NCI-H2107 (cell line): ENCODE measurements around the gene STK32C.
"Not testable (repeated sequence)": the region's sequence is repeated elsewhere in the genome, so short reads cannot be mapped to it uniquely, and the experiment has no call there.

Source experiments
- DNase-seq: peaks from one replicate; lab custom pipeline; 2025; lab: John Stamatoyannopoulos, UW

The STK32C gene

DNA sequence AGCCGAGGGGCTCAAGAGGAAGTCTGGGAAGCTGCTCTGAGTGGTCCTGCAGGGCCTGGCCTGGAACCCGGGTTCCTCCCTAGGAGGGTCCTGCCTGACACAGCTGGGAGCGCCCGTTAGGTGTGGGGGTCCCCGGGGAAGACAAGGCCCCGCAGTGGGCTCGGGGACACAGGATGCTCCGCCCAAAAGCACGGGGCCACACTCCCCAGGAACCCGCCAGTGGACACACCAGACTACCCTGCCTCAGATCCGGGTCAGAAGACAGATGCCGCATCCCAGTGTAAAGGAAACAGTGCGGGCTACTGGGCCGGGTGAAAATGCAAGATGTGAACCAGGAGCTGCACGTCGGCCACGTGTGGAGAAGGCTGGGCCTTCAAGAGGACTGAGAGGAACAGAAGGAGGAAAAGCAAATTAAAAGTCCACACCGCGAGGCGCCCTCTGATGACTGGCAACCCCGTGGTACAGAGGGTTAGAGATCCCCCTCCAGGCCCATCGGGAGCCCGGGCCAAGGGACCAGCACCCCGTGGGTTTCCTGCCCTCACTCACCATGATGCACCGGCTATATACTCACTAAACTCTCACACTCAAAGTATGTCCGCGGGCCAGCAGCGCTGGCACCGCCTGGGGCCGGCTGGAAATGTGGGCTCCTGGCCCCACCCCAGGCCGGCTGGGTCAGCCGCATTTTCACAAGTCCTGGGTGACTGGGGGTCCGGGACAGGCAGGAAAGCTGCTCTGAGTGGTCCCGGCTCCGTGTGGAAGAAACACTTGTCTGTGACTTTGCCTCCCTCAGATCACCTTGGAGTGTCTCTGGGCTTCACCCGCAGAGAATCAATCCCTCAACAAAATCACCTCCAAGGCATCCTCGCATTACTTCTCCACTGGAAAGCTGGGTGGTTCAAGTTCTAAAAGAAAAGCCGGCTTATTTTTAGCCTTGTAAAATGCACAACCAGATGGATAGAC lies 6.1 kb downstream of the STK32C start:
- DNase-seq, result no peak

DNA sequence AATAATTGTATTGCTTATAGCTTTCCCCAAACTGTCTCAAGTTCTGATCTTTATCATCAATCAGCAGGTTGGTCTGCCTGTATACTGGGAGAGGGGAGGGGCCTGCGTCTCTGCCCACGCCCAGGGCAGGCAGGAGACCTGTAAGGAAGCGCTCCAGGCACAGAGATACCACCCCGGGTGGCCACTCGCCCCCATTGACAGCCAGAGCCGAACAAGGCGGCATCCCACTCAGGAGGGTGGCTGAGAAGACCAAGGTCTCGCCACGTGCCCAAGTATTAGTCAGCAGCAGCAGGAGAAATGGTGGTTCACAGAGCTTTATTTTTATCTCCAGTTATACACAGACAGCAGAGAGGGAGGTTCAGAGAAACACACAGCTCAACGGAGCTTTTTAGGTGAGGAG lies 7.2 kb downstream of the STK32C start:
- DNase-seq, result no peak

DNA sequence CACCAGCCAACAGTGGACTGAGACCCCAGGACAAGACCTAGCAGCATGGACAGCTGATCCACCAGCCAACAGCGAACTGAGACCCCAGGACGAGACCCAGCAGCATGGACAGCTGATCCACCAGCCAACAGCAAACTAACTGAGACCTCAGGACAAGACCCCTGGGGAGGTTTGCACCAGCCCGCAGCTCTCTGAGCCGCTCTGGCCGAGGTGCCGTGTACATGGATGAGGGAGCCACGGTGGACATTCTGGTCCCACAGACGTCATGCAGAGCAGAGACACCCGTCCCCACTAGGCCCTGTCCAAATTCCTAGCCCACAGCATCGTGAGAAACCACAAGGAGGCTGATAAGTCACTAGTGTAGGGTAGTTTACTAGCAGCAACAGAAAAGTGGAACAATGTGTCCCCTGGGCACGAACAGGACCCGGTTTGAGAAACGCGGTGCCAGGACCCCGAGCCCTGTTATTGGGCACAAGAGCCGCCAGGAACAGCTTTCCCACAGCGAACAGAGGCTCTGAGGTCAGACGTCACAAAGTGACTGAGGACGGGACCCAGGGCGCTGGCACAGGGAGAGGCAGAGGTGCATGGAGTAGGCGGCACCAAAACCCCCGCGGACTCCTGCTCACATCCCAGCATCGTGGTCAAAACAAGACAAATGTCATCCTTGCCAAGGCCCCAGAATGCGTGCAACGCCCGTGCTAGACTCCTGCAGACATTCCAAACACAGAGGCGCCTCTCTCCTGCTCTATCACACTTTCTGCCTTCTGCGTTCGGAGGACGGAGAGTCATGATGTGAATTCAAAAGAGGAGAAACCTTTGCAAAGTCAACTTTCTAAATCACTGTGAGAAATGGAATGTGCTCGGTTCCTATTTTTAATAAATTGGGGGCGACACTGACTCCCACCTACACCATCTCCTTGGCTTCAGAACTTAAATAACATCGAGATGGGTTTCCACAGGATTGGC lies 8.1 kb downstream of the STK32C start:
- no peak for DNase-seq

DNA sequence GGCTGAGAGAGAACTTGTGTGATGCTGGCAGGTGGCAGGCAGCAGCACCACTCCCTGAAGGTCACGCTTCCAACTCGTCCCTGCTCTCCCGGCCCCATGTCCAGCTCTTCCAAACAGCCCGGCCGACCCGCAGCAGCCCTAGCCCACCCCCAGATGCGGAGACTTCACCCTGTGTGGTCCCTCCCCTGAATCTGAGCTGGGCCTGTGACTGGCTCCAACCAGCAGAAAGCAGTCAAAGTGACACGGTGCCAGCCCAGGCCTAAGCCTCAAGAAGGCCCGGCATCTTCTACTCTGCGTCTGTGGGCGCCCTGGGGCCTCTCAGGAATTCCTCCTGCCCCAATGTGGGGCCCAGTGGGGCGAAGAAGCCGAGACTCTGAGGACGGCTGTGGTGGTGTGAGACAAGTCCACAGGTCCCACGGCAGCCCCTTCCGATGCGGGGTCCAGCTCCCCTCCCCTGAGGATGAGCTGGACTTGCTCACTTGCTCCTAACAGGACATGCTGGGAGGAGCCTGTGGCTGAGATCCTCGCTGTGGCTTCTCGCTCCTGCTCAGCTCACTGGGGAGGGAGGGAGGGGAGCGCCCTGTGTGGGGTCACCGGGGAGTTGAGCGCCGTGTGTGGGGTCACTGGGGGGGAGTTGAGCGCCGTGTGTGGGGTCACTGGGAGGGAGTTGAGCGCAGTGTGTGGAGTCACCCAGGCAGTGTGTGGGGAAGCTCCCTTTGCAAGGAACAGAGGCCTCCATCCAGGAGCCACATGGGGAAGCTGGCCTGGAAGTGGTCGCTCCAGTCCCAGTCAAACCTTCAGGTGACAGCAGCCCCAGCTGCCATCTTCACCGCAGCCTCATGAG lies 9.5 kb downstream of the STK32C start:
- DNase-seq, result no peak

DNA sequence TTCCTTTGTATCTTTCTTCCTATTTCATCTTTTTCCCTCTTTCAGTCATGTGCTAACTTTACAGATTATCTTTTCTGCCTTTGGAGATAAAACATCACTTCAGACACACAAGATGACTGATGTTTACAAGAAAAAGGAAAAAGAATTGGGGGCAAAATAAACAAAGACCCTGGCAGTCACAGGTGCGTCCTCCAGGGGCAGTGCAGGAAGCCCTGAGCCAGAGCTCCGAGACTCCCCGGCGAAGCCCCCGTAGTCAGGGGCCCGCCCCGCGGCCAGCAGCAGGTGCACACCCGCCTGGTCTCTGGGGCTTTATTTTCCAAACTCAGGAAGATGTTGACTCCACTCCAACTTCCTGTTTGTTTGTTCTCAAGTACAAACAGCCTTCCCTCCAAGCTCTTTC lies 10.2 kb downstream of the STK32C start:
- peak; percentile 59 for DNase-seq

DNA sequence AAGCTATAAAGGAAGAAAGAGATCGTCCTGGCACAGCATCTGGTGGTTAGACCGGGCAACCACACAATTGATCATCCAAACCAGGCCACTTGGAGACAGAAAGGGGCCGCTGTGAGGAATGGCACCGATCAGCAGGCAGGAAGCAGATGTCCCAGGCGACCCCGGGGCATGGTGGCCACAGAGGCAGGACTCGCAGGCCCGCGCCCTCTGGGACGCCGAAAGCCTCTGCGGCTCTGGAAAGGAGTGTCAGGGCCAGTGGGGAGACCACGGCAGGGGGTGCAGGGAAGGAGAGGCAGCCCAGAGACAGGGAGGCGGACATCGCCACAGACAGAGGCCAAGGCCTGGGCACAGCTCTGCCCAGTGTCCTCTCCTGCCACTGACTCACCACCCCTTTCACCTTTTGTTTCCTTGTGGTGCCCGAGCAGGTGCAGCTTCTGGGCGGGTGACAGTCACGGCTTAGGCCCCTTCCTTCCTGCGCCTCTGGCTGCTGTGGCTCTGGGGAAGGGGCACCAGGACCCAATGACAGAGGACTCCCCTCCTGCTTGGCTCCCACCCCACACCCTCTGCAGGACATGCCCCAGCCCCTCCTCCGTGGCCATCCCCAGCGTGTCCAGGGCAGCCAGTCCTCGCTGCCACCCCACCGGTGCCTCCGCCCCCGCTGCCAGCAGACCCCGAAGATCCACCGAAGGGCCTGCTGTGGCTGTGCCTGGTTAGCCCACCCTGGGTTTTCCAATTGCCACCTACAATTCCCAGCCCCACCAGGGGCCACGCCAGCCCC lies 10.9 kb downstream of the STK32C start:
- no peak for DNase-seq

DNA sequence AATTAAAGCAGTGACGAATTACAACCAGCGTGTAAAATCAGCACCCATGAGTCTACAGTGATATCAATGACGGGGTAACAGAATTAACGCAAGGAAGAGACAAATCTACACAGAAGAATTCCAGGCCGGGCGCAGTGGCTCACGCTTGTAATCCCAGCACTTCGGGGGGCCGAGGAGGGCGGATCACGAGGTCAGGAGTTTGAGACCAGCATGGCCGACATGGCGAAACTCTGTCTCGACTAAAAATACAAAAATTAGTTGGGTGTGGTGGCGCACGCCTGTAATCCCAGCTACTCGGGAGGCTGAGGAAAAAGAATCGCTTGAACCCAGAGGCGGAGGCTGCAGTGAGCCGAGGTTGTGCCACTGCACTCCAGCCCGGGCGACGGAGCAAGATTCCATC lies 12.3 kb downstream of the STK32C start:
- not testable (repeated sequence) for DNase-seq

DNA sequence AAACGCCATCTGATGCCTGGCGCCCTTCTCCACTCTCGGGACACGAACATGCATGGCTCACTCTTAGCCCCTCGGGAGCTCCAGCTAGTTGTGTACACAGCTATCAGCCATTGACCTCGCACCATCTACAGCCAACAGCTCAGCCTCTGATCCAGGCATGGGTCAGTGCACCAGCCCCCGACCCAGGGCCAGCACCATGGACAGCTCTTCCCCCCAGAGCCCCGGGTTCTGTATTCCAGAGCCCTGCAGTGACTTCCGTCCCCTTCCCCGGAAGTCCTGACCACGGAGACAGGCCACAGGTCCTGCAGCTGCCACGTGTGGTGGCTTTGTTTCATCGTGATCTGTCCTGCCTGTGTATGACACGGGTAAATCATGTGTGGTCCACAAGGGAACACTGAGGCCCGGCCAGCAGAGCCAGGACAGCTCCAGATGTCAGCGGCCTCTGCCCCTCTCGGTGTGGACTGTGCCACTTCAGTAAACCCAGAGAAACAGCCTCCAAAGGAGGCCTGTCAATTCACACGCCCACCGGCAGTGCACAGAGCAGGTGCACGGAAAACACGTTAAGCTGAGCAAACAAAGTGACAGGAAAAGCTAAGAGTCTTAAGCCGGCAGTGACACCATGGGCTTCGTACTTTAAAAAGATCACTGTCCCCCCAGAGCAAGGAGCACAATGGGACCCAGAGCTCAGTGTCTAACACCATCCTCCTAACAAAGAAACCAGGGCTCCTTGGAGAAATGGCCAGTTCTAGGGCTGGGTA lies 13.0 kb downstream of the STK32C start:
- no peak for DNase-seq

DNA sequence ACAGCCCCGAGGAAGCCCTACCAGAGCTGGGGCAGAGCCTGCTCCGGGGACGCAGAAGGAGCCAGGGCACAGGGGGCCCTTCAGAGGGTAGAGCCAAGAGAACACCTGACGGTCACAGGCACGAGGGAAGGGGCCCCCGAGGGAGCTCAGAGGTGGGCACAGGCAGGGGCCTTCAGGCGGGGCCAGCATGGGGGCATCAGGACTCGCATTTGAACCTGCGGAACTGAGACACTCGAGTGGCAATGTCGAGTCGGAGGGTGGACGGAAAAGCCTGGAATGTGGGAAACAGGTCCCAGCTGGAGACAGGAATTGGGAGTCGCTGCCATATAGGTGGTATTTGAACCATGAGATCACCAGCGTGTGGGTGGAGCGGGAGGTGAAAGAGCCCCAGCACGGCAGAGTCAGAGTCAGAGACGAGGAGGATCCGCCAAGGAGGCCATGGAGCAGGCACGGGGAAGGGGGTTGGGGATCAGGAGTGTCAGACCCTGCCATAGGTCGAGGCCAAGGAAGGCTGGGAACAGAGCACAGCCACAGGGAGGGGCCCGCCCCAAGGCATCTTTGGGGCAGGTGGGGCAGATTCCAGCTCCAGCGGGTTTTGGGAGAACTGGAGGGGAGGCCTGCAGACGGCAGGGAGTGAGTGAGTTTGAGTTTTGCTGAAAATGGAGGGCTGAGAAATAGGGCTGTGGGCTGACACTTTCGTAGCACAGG lies 13.8 kb downstream of the STK32C start:
- no peak for DNase-seq

DNA sequence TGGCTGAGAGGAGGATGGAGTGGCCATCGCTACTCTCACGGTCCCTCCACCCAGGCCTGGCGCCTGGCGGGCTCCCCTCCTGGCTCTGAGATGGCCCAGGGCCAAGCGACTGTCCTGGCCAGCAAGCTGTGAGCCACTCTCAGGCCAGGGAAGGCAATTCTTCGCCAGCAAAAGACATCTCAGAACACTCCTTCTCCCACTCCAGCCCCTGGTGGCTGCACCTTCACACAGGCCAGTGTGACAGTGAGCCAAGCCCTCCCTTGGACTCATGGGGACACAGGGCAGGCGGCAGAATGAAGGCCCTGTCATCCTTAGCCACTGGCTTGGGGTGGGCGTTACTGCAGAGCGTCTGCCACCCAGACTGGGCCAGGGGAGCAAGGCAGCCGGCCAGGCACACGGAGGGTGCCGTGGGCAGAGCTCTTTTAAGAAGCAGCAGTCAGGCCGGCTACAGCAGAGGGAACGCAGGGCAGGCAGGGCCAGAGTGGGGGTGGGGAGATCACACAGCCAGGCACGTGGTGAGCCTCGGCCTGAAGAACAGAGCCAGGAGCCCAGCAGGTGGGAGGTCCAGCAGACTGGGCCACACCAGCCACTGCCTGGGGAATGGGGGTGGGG lies 14.4 kb downstream of the STK32C start:
- no peak for DNase-seq

DNA sequence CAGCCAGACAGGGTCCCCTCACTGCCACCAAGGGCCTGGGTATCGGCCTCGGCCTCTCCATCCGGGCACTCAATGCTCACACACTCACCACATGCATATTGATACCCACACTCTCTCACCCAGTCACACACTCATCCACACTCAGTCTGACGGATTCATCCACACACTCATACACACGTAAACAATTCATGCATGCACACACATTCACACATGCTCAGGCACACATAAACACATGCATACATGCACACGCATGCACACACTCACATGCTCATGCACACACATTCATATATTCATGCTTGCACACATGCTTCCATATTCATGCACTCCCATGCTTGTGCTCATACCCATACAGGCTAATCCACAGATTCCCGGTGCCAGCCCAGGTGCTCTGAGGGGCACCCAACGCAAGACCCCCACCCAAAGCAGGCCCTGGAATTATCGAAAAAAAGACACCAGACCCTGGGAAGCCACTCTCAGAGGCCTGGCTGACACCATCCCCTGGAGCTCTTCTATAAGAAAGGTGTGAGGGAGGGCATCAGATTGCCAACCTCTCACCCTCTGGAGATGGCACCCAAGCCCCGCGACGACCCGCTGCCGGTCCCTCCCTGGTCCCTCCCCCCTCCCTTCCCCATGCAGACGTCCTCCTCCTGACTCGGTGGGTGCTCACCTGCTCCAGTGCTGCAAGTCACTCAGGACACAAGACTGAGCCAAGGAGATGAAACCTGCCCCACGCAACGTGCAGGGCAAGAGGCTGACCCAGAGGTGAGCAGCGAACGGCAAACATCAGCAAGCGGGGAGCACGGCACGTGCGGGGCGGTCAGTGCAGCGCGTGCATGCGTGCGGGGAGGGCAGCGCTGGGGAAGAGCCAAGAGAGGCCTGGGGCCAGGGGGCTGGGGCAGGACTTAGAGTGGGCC lies 15.2 kb downstream of the STK32C start:
- DNase-seq, result no peak

DNA sequence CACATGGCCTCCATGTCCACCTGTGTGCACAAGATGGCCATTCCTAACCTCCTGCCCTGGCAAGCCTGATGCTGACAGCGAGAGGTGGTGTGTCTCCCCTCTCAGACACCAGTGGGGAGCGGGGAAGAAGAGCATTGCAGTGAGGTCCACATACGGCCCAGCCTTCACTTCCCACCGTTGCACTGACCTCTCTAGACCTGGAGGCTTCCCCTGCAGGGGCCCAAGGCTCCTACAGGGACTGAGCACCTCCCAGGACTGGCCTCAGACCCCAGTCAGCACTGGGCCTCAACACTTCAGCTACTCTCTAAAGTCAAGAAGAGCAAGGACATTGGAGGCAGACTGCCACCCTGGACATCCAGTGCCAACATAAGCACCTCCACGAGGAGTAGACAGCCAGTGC lies 15.9 kb downstream of the STK32C start:
- no peak for DNase-seq

DNA sequence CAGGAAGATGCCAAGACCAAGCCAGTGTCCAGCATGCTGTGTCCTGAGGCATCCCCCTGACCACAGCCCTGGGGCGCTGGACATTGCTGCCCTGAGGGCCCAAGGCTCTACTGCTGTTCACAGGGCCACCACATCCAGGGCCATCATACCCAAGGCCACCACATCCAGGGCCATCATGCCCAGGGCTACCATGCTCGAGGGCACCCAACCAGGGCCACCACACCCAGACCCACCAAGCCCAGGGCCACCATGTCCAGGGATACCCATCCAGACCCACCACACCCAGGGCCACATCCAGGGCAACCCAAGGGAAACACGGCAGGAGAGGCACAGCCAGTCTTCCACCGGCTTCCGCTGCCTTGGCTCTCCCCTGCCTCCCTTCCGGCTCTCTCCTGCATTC lies 17.1 kb downstream of the STK32C start:
- DNase-seq, result no peak

DNA sequence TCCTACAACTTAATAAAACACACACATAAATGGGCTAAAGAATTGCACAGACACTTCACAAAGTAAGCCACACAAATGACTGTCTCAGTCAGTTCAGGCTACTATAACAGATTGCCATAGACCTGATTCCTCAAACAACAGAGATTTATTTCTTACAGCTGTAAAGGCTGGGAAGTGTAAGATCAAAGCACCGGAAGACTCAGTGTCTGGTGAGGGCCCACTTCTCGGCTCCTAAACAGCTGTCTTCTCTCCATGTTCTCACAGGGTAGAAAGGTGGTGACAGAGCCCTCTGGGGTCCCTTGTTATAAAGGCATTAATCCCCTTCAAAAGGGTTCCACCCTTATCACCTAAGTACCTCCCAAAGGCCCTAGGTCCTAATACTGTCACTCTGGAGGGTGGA lies 18.3 kb downstream of the STK32C start:
- no peak for DNase-seq

DNA sequence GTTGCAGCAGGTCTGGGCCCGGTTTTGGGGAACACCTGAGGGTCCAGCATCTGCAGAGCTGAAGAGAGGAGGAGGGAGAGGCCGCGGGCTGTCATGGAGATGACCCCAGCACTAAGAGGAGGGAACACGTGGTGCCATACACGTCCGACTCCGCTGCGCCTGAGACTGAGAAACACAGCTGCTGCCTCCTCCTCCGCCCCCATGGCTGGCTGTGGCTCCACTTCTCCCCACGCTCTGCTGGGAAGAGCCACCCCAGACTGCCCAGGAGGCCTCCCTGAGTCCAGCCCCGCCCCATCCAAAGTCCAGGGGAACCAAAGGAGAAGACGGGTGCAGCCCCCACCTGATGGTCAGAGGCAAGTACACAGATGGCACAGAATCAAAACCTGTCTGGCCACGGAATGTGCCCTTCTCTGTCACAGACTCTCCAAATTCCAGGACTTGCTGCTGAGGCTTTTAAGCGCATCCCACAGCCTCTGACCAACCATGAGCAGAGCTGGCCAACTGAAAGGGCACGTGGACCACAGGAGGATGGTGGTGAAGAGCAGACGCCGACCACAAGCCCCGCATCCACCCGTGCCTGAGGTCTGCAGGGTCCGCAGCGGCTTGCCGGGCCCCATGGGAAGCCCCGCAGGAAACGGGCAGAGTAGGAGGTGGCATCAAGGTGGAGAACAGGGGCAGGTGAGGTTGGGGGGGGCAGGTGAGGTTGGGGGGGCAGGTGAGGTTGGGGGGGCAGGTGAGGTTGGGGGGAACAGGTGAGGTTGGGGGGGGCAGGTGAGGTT lies 24.0 kb downstream of the STK32C start:
- no peak for DNase-seq

DNA sequence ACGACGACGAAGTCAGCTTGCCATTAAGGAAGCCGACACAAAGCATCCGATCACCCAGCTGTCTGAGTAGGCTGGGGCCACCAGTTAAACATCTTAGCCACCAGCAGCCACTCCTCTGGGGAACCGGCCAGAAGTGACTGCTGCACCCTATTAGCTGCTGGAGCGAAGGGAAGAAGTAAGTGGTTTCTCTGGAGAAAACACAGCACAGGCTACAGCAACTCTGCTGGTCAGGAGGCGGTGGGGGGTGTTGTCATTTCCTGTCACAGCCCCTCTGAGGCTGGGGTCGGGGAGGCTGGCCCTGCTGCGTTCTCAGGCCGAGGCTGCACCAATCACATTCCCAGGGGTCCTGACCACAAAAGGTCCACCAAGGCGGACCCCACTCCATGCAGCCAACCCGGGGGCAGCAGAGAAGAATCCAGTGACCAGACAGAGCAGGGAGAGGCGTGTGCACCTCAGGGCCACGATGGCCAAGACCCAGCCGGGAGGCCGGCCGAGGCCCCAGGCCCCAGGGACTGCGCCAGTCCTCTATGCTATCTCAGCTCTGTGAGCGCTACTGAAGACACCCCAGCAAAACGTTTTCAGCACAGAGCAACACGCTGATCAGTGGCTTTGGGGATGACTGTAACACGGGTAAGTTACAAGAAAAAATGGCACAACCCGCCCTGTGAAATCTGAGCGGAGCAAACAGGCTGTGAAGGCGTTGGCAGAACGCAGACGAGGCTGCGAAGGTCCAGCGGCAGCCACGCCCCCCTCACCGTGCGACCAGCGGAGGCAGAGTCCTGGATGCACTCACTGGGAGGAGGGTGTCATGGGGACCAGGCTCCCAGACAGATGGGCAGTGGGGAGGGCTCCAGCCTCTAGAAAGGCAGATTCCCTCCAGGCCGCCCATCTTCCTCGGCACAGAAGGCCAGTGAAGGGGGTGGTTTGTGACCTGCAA lies 24.8 kb downstream of the STK32C start:
- DNase-seq, result no peak
